Stimulated activated CD4-positive, alpha-beta T cell treated with anti-CD3 and anti-CD28 coated beads, Interleukin-15, amount 100 ng/mL, for 48 hours (primary cell): ENCODE data around the gene LAMC2.

Experiments used
- DNase-seq, 2 donors: peaks; one replicate each; pipeline ENCODE4 v3.0.0-alpha.2; 2020; ENCODE audit warnings: low read depth in 2 of 2

The LAMC2 gene

DNA sequence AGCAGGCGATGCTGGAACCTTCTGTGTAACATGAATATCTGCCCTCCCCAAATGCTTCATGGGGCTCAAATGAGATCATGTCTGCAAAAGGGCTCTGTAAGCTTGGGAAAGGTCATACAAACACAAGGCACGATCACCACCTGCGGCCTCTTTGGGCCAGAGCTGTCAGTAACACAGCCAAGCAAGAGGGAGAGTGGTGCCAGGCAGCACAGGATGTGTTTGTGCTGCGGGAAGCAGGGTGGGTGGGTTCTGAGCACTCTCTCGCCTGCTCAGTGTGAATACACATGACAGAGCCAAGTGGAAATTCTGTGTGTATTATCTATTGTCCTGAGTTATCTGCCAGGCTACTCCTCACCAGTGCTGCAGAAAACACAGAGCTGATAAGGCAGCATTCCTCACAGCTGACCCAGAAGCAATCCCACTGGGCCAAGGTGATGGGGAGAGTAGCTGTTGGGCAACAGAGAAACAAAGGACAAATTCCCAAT, 101.2 kb downstream of the LAMC2 start:
- DNase-seq, result no peak

DNA sequence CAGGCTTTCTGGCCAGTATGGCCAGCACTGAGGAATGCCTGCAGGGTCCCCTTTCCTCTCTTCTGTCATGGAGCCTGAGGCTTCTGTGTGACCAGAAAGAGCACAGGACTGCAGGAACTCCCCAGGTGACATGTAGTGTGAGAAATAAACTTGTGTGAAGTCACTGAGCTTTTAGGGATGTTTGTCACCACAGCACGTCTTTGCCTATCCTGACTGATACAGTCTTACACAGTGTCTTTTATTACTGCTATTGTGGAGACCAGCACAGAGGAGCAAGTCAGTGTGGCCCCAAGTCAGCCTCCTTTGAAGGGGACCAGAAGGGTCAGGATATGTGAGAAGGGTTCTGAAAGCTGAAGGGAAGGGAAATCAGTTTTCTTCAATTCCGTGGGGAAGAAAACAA, 102.5 kb downstream of the LAMC2 start:
- DNase-seq, result no peak

DNA sequence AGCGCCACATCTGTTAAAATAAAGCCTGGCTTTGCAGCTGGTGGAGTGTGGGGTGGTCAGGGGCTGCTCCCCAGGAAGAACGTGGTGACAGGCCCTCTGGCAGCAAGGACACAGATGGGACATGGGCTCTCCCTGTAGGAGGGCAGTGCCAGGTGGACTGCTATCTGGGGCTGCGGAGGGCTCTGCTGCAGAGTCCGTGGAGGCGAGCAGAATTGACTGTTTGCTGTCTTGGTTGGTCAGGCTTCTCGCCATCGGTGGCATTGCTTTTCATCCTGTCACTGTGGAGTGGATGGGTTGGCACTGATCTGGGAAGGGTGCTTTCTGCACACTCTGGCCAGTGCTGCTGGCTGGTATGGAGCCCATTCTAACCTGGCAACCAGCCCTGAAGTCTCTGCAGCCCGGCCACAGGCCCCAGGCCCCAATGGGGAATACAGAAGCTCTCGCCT, 103.0 kb downstream of the LAMC2 start:
- DNase-seq, result no peak

DNA sequence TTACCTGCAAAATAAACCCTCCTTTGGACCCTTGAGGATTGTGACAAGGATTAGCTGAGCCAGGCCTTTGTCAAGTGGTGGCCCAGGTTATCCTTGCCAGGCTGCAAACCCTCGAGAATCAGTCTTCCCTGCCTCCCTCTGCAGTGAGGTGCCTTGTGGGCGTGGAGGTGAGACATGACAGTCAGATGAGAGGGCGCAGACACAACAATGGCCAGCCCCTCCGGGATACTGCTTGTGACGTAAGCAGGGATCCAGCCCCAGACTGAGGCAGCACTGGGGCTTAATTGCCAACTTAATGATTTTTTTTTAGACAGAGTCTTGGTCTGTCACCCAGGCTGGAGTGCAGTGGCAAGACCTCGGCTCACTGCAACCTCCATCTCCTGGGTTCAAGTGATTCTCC, 104.6 kb downstream of the LAMC2 start:
- DNase-seq, result no peak

DNA sequence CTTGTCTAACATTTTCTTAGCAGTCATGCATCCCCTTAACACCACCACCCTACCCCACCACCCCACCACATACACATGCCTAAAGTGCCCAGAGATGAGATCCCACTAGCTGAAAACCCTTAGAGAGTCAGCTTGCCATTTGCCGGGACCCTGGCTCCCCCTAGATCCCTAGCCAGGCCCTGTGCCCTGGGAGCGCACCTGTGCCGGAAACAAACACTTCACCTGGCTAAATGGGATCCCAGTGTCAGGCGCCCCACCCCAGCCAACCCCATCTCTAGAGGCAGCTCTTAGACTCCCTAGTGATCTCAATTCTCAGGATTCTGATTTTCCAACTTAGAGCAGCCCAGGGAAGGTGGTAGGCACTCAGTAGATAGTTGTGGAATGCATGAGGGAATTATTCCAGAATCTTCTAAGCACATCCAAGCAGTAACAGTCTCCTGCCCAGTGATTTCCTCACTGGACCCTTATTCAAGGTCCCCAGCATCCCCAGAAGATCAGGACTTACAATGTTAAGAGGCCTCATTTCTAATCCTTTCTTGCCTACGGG, 105.2 kb downstream of the LAMC2 start:
- no peak for DNase-seq

DNA sequence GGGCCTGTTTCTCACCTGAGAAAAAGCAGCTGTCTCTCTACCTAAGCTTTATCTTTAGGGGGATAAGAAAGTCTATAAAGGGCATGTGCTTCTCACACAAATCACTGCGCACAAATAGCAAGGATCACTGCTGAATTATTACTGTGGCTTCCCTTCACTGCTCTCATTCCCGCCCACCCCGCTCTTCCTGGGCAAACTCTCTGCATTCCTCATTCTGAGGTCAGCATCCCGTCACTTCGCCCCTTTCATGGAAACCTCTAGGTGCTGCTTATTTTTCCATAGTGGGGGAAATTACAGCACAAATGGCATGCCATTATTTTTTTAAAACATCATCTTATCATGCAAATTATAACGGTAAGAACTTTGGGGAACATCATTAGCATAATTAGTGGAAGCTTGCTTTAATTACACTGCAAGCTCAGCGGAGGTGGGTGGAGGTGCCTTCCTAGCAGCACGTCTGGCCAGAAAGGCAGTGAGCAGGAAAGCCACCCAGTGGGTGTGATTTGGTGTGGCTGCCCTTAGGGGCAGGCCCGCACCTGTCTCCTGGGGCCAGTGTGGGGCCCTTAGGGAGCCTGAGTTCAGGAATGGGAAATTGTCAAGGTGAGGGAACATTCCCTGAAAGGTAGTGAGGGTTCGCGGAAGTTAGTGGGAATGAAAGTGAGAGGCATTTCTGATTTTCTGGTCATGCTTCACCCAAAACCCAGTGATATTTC, 105.9 kb downstream of the LAMC2 start:
- no peak for DNase-seq

DNA sequence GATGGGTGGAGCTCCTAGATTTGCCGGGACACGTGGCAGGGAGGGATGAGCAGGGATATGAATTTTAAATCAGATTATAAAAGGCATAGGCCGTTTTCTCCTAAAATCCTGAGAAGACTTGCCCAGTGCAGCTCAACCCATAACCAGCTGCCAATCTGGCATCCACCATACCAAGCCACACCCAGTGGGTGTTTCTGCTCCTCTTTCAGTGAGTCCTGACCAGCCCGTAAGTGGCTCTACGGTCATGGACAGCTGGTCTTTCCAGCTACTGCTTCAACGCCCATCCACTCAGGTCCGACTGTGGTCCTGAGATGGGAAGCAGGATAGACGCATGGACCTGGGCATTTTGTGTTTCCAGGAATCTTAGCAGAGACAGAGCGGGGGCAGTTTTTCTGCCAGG, 107.2 kb downstream of the LAMC2 start:
- DNase-seq, result no peak

DNA sequence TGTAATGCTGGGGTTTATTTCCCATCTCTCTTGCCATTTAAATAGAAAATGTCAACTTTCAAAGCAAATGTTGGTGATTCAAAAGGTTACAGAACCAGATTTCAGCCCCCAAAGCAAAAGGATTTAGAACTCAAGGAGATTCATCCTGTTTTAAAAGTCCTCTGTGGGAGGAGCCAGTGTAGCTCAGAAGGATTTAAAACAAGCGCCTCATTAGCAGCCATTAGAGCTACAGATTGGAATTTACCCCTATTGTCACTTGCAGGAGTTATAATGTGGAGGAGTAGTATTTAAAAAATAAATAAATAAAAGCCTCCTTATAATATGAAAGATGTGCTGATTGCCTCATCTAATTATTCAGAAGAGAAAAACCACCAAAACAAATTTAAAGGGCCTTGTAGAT, 107.8 kb downstream of the LAMC2 start:
- no peak for DNase-seq
